Nephron (organoid): ENCODE measurements around the gene METRN.
A peak's percentile ranks its signal among the peaks of the same experiment; 100 is the strongest.

Experiments used
- H3K27ac Mint-ChIP-seq, 3 experiments: 2 replicates each; pipeline ENCODE4 v1.8.0; 2020; ENCODE audit warnings: mixed read lengths in 3 of 3, mild to moderate bottlenecking in 2 of 3, moderate library complexity in 1 of 3
- H3K27me3 Mint-ChIP-seq: 2 replicates; pipeline ENCODE4 v1.8.0; 2021; ENCODE audit warnings: low read depth, mild to moderate bottlenecking, moderate library complexity, mixed read lengths
- H3K36me3 Mint-ChIP-seq: 2 replicates; pipeline ENCODE4 v1.8.0; 2020; ENCODE audit warnings: low read depth, mixed read lengths
- H3K4me1 Mint-ChIP-seq: 2 replicates; pipeline ENCODE4 v1.8.0; 2020; ENCODE audit warnings: mixed read lengths
- H3K4me3 Mint-ChIP-seq, 3 experiments: 2 replicates each; pipeline ENCODE4 v1.8.0; 2020; ENCODE audit warnings: mild to moderate bottlenecking in 3 of 3, mixed read lengths in 3 of 3, moderate library complexity in 2 of 3
- H3K9me3 Mint-ChIP-seq: 2 replicates; pipeline ENCODE4 v1.8.0; 2020; ENCODE audit warnings: mixed read lengths
- CTCF ChIP-seq, 3 experiments: fragments of 200-600 bp; sonication (generic); IDR thresholded peaks; one replicate each; pipeline ENCODE4 v1.5.0; 2021; ENCODE audit warnings: antibody characterized with exemption in 3 of 3; ENCODE audit not compliant: unreplicated experiment in 3 of 3

METRN gene

GRCh38 chr16:680625-680945 lies 34.3 kb upstream of the METRN start:
- H3K9me3 Mint-ChIP-seq, result no peaks in the 10 kb centered on the region
- H3K4me1 Mint-ChIP-seq, result peaks cover 4% of the 10 kb centered on the region
- H3K27ac Mint-ChIP-seq, result no peak overlapping the region
- TF ChIP-seq CTCF (IDR thresholded peaks at IDR 0.05; ENCODE audit: unreplicated experiment in 3 of 3), result no peak
- H3K27me3 Mint-ChIP-seq, result no peaks in the 10 kb centered on the region
- peak overlapping the region; percentile 77 to 92 (median 85) for H3K4me3 Mint-ChIP-seq
- H3K36me3 Mint-ChIP-seq, result no peaks in the 10 kb centered on the region

DNA sequence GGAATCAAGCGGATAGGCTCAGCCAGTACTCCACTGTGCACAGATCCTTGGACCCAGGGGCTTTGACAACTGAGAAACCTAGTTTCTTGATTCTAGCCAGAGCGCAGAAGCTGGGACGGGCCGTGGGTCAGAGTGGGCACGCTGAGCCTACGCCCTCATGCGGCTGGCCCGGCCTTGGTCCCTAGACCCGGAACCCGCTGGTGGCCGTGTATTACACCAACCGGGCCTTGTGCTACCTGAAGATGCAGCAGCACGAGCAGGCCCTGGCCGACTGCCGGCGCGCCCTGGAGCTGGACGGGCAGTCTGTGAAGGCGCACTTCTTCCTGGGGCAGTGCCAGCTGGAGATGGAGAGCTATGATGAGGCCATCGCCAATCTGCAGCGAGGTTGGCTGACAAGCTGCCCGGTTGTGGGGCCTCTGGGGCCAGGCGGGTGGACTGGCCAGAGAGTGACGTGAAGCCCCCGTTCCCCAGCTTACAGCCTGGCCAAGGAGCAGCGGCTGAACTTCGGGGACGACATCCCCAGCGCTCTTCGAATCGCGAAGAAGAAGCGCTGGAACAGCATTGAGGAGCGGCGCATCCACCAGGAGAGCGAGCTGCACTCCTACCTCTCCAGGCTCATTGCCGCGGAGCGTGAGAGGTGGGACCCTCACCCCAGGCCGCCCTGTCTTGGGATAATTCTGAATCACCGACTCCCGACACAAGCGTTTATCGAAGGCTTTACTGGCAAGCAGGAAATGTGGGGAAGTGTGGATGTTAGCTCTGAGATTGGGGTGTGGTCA lies 33.8 kb upstream of the METRN start:
- H3K4me1 Mint-ChIP-seq, result peaks cover 4% of the 10 kb centered on the region
- no peaks in the 10 kb centered on the region for H3K36me3 Mint-ChIP-seq
- H3K27ac Mint-ChIP-seq, result no peak overlapping the region
- TF ChIP-seq CTCF (IDR thresholded peaks at IDR 0.05; ENCODE audit: unreplicated experiment in 3 of 3), result no peak
- H3K9me3 Mint-ChIP-seq, result no peaks in the 10 kb centered on the region
- H3K27me3 Mint-ChIP-seq, result no peaks in the 10 kb centered on the region
- peak overlapping the region; percentile 77 to 85 (median 83) for H3K4me3 Mint-ChIP-seq

DNA sequence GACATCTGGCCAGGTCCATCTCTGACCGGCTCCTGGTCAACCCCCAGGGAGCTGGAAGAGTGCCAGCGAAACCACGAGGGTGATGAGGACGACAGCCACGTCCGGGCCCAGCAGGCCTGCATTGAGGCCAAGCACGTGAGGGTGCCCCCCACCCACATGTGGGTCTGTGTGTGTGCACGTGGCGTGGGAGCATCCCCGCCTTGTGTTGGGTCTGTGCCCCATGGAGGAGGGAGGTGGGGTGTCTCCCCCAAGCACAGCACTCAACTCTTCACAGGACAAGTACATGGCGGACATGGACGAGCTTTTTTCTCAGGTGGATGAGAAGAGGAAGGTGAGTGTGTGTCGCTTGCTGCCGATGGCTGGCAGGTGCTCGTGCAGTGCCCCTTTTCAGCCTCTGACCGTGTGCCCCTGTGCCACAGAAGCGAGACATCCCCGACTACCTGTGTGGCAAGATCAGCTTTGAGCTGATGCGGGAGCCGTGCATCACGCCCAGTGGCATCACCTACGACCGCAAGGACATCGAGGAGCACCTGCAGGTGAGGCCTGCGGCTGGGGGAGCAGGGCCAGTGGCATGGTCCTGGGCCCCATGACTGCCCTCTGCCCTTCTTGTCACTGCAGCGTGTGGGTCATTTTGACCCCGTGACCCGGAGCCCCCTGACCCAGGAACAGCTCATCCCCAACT lies 33.0 kb upstream of the METRN start:
- no peaks in the 10 kb centered on the region for H3K36me3 Mint-ChIP-seq
- H3K4me3 Mint-ChIP-seq, result peak overlapping the region; percentile 77 to 85 (median 83)
- H3K4me1 Mint-ChIP-seq, result peaks cover 4% of the 10 kb centered on the region
- H3K27me3 Mint-ChIP-seq, result no peaks in the 10 kb centered on the region
- H3K27ac Mint-ChIP-seq, result no peak overlapping the region
- H3K9me3 Mint-ChIP-seq, result no peaks in the 10 kb centered on the region
- no peak for TF ChIP-seq CTCF (IDR thresholded peaks at IDR 0.05; ENCODE audit: unreplicated experiment in 3 of 3)

- H3K4me1 Mint-ChIP-seq, result peaks cover 4% of the 10 kb centered on the region
- no peaks in the 10 kb centered on the region for H3K9me3 Mint-ChIP-seq
- H3K4me3 Mint-ChIP-seq, result peak overlapping the region; percentile 77 to 85 (median 83)
- H3K27ac Mint-ChIP-seq, result peak overlapping the region in 2 of 3 experiments; percentile 49 to 69
- H3K27me3 Mint-ChIP-seq, result no peaks in the 10 kb centered on the region
- no peaks in the 10 kb centered on the region for H3K36me3 Mint-ChIP-seq
- no peak for TF ChIP-seq CTCF (IDR thresholded peaks at IDR 0.05; ENCODE audit: unreplicated experiment in 3 of 3)
These were observed 32.2 kb upstream of the METRN start for GRCh38 chr16:682493-683395.

DNA sequence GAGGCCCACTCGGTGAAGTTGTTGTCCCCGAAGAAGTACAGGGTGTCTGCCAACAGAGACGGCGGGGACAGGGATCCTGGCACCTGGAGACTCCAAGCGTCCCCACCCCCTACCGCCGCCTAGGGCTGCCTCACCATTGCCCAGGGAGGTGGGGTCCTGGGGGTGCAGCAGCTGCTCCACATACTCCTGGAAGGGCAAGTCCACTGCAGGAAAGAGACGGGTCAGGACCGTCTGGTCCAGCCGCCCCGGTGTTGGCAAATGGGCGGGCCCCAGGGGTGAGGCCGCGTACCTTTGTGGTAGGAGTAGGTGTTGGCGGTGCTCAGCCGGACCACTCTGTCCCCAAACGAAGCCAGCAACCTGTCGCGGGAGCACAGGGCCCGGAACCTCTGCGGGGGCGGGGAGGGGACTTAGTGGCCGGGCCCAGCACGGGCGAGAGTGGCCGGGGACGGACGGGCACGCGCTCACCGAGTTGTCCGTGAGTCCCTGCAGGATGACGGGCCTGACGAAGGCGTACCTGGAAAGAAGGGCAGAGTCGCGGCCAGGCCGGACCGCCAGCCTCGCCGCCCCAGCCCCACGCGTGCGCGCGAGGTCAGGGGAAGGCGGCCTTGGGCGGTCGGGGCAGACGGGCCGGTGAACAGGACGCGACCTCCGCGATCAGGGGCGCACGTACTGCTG lies 31.4 kb upstream of the METRN start:
- H3K9me3 Mint-ChIP-seq, result no peaks in the 10 kb centered on the region
- peak overlapping the region; percentile 77 to 85 (median 83) for H3K4me3 Mint-ChIP-seq
- no peak overlapping the region for H3K27ac Mint-ChIP-seq
- H3K4me1 Mint-ChIP-seq, result peaks cover 4% of the 10 kb centered on the region
- TF ChIP-seq CTCF (IDR thresholded peaks at IDR 0.05; ENCODE audit: unreplicated experiment in 3 of 3), result no peak
- no peaks in the 10 kb centered on the region for H3K36me3 Mint-ChIP-seq
- H3K27me3 Mint-ChIP-seq, result no peaks in the 10 kb centered on the region
